Left forelimb (tissue), 1 donor: ENCODE data around the gene EFNB2.

Experiments
- DNase-seq: peaks from one replicate; pipeline ENCODE4 v3.0.0-alpha.2; 2018; ENCODE audit warnings: low spot score

Gene EFNB2

GRCh38 chr13:106481919-106482318, 53.5 kb downstream of the EFNB2 start:
- DNase-seq = no peak

- no peak for DNase-seq
These were observed 55.0 kb downstream of the EFNB2 start for GRCh38 chr13:106480351-106480910.

GRCh38 chr13:106479929-106480328, 55.5 kb downstream of the EFNB2 start:
- DNase-seq = no peak

GRCh38 chr13:106478116-106478515, 57.3 kb downstream of the EFNB2 start:
- DNase-seq = no peak

GRCh38 chr13:106477303-106477702, 58.2 kb downstream of the EFNB2 start:
- no peak for DNase-seq

- DNase-seq = no peak
These were observed 59.6 kb downstream of the EFNB2 start for GRCh38 chr13:106475852-106476251.

- DNase-seq = no peak
These were observed 60.5 kb downstream of the EFNB2 start for GRCh38 chr13:106474912-106475311.

- DNase-seq = no peak
These were observed 62.3 kb downstream of the EFNB2 start for GRCh38 chr13:106473154-106473553.

GRCh38 chr13:106472621-106473020, 62.8 kb downstream of the EFNB2 start:
- no peak for DNase-seq

GRCh38 chr13:106471957-106472543, 63.4 kb downstream of the EFNB2 start:
- no peak for DNase-seq

- DNase-seq = no peak
These were observed 64.9 kb downstream of the EFNB2 start for GRCh38 chr13:106470576-106470975.

GRCh38 chr13:106468744-106469590, 66.5 kb downstream of the EFNB2 start:
- no peak for DNase-seq

- no peak for DNase-seq
These were observed 67.3 kb downstream of the EFNB2 start for GRCh38 chr13:106468207-106468606.

- no peak for DNase-seq
These were observed 67.9 kb downstream of the EFNB2 start for GRCh38 chr13:106467427-106468122.

- DNase-seq = no peak
These were observed 68.6 kb downstream of the EFNB2 start for GRCh38 chr13:106466691-106467426.

GRCh38 chr13:106464076-106464475, 71.4 kb downstream of the EFNB2 start:
- no peak for DNase-seq

GRCh38 chr13:106462710-106463109, 72.8 kb downstream of the EFNB2 start:
- no peak for DNase-seq

- DNase-seq = no peak
These were observed 79.7 kb downstream of the EFNB2 start for GRCh38 chr13:106455777-106456176.

- DNase-seq = no peak
These were observed 80.3 kb downstream of the EFNB2 start for GRCh38 chr13:106455190-106455589.

GRCh38 chr13:106453101-106453500, 82.4 kb downstream of the EFNB2 start:
- no peak for DNase-seq

GRCh38 chr13:106450991-106451390, 84.5 kb downstream of the EFNB2 start:
- no peak for DNase-seq

- no peak for DNase-seq
These were observed 86.4 kb downstream of the EFNB2 start for GRCh38 chr13:106449096-106449495.
